Parathyroid adenoma (tissue), 2 donors: ENCODE data around the gene POLE.

Source experiments
- H2AFZ ChIP-seq: fragments of 300-600 bp; sonication (generic); one replicate; pipeline ENCODE4 v1.7.0; 2017; ENCODE audit warnings: antibody characterized with exemption, mild to moderate bottlenecking
- H3K27ac ChIP-seq: fragments of 300-600 bp; sonication (generic); one replicate; pipeline ENCODE4 v1.7.0; 2017
- H3K27me3 ChIP-seq: fragments of 300-600 bp; sonication (generic); one replicate; pipeline ENCODE4 v1.7.0; 2017; ENCODE audit warnings: low read length; ENCODE audit not compliant: control insufficient read depth, insufficient read depth
- H3K36me3 ChIP-seq: fragments of 300-600 bp; sonication (generic); one replicate; pipeline ENCODE4 v1.7.0; 2017; ENCODE audit warnings: low read length; ENCODE audit not compliant: control insufficient read depth, insufficient read depth
- H3K4me1 ChIP-seq: fragments of 300-600 bp; sonication (generic); one replicate; pipeline ENCODE4 v1.7.0; 2017; ENCODE audit warnings: control low read depth
- H3K4me2 ChIP-seq: fragments of 300-600 bp; sonication (generic); one replicate; pipeline ENCODE4 v1.7.0; 2017; ENCODE audit warnings: low read length
- H3K4me3 ChIP-seq: fragments of 300-600 bp; sonication (generic); one replicate; pipeline ENCODE4 v1.7.0; 2017; ENCODE audit warnings: low read depth, low read length
- H3K79me2 ChIP-seq: fragments of 300-600 bp; sonication (generic); one replicate; pipeline ENCODE4 v1.7.0; 2017; ENCODE audit warnings: control low read depth
- H3K9ac ChIP-seq: fragments of 300-600 bp; sonication (generic); one replicate; pipeline ENCODE4 v1.7.0; 2017; ENCODE audit warnings: mild to moderate bottlenecking
- H3K9me3 ChIP-seq: fragments of 300-600 bp; sonication (generic); one replicate; pipeline ENCODE4 v1.7.0; 2017; ENCODE audit warnings: low read length; ENCODE audit not compliant: control insufficient read depth
- CTCF ChIP-seq: fragments of 300-600 bp; sonication (generic); IDR thresholded peaks from one replicate; pipeline ENCODE4 v1.7.0; 2017; ENCODE audit warnings: antibody characterized with exemption, mild to moderate bottlenecking
- donor health status: primary hyperparathyroidism.

Gene POLE

GRCh38 chr12:132578118-132578517, 109.0 kb downstream of the POLE start:
- no peak for TF ChIP-seq CTCF
- Histone ChIP-seq H3K9me3 (no peaks in the 10 kb centered on the region), H3K4me1 (no peaks in the 10 kb centered on the region), H3K36me3 (no peaks in the 10 kb centered on the region), H2AFZ (no peak overlapping the region), H3K27ac (no peak overlapping the region), H3K79me2 (no peaks in the 10 kb centered on the region), H3K4me3 (no peak overlapping the region), H3K27me3 (no peaks in the 10 kb centered on the region), H3K4me2 (no peak overlapping the region), H3K9ac (no peak overlapping the region)

DNA sequence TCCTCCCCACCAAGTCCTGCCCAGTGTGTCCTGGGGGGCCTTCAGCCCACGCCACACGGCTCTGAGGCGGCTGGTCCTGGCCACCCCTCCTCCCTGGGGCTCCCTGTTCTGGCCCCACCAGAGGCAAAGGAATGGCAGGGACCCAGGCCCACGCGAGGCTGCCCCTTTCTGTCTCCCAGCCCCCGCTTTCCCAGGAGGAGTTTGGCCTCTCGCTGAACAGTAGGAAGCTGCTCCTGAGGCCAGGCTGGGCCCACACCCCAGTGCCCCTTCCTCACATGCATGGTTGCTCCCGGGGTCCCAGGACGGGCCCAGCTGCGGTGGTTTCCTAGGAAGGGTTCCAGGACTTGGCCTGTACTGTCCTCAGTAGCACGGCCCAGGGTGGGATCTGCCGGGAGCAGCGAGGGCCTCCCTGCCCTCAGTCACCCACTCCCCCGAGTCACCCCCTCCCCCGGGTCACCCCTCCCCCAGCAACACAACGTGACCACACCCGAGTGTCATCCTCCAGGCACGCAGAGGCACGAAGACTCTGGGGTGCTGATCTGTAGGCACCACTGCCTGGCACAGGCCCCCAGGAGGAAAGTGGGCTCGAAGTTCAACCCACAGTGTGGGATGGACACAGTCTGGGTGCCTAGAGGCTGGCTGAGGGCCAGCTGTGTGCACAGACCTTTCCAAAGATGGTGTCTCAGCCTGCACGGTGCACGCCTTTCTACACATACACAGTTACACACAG, 109.8 kb downstream of the POLE start:
- no peak overlapping the region for H3K9ac ChIP-seq
- no peak overlapping the region for H3K4me2 ChIP-seq
- H3K4me1 ChIP-seq, result no peaks in the 10 kb centered on the region
- H3K36me3 ChIP-seq, result no peaks in the 10 kb centered on the region
- no peaks in the 10 kb centered on the region for H3K27me3 ChIP-seq
- no peak overlapping the region for H3K4me3 ChIP-seq
- no peaks in the 10 kb centered on the region for H3K9me3 ChIP-seq
- no peak for TF ChIP-seq CTCF
- no peak overlapping the region for H3K27ac ChIP-seq
- H2AFZ ChIP-seq, result no peak overlapping the region
- H3K79me2 ChIP-seq, result no peaks in the 10 kb centered on the region

DNA sequence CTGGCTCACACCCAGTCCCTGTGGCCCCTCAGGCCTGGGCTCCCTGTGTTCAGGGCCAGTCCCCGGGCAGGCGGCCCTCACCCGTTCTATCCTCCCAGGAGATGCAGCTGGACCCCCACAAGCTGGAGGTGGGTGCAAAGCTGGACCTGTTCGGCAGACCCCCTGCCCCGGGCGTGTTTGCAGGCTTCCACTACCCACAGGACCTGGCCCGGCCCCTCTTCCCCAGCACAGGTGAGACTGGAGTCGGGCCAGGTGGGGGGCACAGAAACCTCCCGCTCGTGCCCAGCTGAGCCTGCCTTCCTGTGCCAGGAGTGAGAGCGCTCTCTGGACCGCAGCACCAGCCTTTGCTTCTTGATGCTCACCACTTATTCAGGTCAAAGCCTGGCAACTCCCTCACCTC, 110.4 kb downstream of the POLE start:
- Histone ChIP-seq H3K79me2 (no peaks in the 10 kb centered on the region), H3K4me3 (no peak overlapping the region), H3K36me3 (no peaks in the 10 kb centered on the region), H2AFZ (no peak overlapping the region), H3K9me3 (no peaks in the 10 kb centered on the region), H3K4me2 (no peak overlapping the region), H3K27me3 (no peaks in the 10 kb centered on the region), H3K27ac (no peak overlapping the region), H3K4me1 (no peaks in the 10 kb centered on the region), H3K9ac (no peak overlapping the region)
- no peak for TF ChIP-seq CTCF

- Histone ChIP-seq H3K79me2 (no peaks in the 10 kb centered on the region), H3K27ac (no peak overlapping the region), H3K9me3 (no peaks in the 10 kb centered on the region), H3K27me3 (no peaks in the 10 kb centered on the region), H3K4me2 (no peak overlapping the region), H3K4me1 (no peaks in the 10 kb centered on the region), H3K36me3 (no peaks in the 10 kb centered on the region), H3K4me3 (no peak overlapping the region), H2AFZ (no peak overlapping the region), H3K9ac (no peak overlapping the region)
- TF ChIP-seq CTCF, result no peak
Measured at GRCh38 chr12:132575661-132576060, 111.5 kb downstream of the POLE start.
